T-helper 1 cell treated with Interleukin-12 subunit alpha and Interleukin-12 subunit beta and Interleukin-4 antibody, amounts not matched to agents 30 μg/mL and 1 μg/mL, for 36 hours (primary cell): Measurements from ENCODE around the gene ABCB4.

Experiments
- H3K27ac Mint-ChIP-seq: one replicate; pipeline ENCODE4 v1.8.0; 2021; ENCODE audit warnings: mild to moderate bottlenecking, mixed read lengths
- H3K27me3 Mint-ChIP-seq: one replicate; pipeline ENCODE4 v1.8.0; 2021; ENCODE audit warnings: low read depth, mixed read lengths
- H3K36me3 Mint-ChIP-seq: one replicate; pipeline ENCODE4 v1.8.0; 2021; ENCODE audit warnings: low read depth, mixed read lengths
- H3K4me1 Mint-ChIP-seq: one replicate; pipeline ENCODE4 v1.8.0; 2021; ENCODE audit warnings: low read depth, mixed read lengths
- H3K4me3 Mint-ChIP-seq: one replicate; pipeline ENCODE4 v1.8.0; 2021; ENCODE audit warnings: mild to moderate bottlenecking, moderate library complexity, mixed read lengths
- H3K9me3 Mint-ChIP-seq: one replicate; pipeline ENCODE4 v1.8.0; 2021; ENCODE audit warnings: mixed read lengths

ABCB4 gene

DNA sequence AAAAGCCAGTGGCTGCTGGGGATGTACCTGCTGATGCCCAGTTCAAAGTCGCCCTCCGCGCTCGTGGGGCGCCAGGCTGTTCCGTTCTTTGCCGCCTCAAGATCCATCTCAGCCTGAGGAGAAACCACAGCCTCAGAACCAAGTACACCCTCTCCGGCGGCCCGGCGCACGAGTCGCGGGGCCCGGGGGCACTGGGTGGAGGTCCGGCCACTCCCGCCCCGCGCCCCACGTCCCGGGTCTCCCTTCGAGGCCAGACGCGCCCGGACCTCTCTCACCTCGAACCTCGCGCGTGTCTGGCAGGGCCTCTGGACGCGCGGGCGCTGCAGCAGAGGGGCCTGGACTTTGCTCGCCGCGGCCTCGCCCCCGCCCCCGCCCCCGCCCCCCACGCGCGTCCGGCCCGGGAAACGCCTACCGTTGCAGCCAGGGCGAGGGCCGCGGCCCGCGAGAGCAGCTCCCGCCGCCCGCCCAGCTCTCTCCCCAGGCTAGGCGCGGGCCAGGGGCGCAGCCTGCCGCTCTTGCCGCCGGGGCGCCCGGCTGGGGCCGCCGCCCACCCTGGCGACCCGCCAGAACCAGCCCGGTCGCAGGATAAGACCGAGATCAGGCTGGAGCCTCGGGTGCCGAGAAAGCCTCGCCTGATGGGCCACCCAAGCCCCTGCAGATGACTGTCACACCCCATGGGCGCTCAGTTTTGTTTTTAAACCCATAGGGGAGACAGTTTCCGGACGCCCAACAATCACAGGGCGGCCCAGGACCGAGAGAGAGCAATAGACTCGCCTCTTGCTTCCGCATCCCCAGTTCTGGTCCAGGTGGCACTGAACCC is at the start of gene ABCB4:
Gene ABCB4, minus strand, starts transcription at position 322 of the 820 bp plus-strand sequence. Its CDS starts 215 bp downstream, at position 107.
- Mint-ChIP-seq H3K4me3 (peak within 1 kb of the TSS; percentile 26), H3K36me3 (no peaks in the 10 kb centered on the region), H3K27ac (no peak within 1 kb of the TSS), H3K9me3 (no peaks in the 10 kb centered on the region), H3K4me1 (peaks cover 3% of the 10 kb centered on the region), H3K27me3 (peaks cover 39% of the 10 kb centered on the region)

- Mint-ChIP-seq H3K27me3 (no peaks in the 10 kb centered on the region), H3K27ac (no peak overlapping the region), H3K4me3 (no peak overlapping the region), H3K36me3 (no peaks in the 10 kb centered on the region), H3K9me3 (no peaks in the 10 kb centered on the region), H3K4me1 (no peaks in the 10 kb centered on the region)
Measured at GRCh38 chr7:87518735-87519134, 43.3 kb upstream of the ABCB4 start.

- H3K27me3 Mint-ChIP-seq: no peaks in the 10 kb centered on the region
- no peaks in the 10 kb centered on the region for H3K4me1 Mint-ChIP-seq
- H3K27ac Mint-ChIP-seq: no peak overlapping the region
- no peak overlapping the region for H3K4me3 Mint-ChIP-seq
- H3K9me3 Mint-ChIP-seq: no peaks in the 10 kb centered on the region
- no peaks in the 10 kb centered on the region for H3K36me3 Mint-ChIP-seq
Measured at GRCh38 chr7:87517891-87518290, 42.4 kb upstream of the ABCB4 start.

DNA sequence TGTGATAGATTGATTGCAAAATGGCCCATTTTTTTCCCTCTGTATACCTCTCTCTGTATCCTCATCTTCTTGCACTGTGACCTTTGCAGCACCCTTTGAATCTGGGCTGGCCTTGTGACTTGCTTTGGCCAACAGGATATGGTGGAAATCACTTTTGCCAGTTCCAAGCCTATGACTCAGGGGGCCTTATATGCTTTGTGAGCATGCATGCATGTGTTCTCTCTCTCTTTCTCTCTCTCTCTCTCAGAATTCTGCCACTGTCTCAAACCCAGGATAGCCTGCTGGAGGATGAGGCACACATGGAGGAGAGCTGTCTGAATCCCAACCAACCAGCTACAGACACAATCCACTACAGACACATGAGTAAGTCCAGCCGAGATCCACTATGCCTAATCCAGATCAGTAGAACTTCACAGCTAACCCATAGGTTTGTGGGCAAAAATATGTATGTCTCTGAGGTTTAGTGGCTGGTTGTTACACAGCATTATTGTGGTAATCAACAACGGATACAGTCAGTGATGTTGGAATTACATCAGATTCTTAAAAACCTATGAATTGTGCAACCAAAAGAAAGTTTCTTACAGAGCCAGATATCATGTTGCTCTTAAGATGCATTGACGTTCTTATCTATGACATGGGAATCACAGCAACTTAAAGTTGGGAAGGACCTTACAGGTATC is 41.8 kb upstream of the ABCB4 start:
- no peak overlapping the region for H3K4me3 Mint-ChIP-seq
- no peak overlapping the region for H3K27ac Mint-ChIP-seq
- H3K36me3 Mint-ChIP-seq: no peaks in the 10 kb centered on the region
- H3K27me3 Mint-ChIP-seq: no peaks in the 10 kb centered on the region
- no peaks in the 10 kb centered on the region for H3K4me1 Mint-ChIP-seq
- H3K9me3 Mint-ChIP-seq: no peaks in the 10 kb centered on the region

- Mint-ChIP-seq H3K4me1 (peaks cover 9% of the 10 kb centered on the region), H3K27ac (no peak overlapping the region), H3K27me3 (no peaks in the 10 kb centered on the region), H3K36me3 (no peaks in the 10 kb centered on the region), H3K4me3 (no peak overlapping the region), H3K9me3 (no peaks in the 10 kb centered on the region)
Measured at GRCh38 chr7:87513735-87514335, 38.4 kb upstream of the ABCB4 start.

GRCh38 chr7:87512906-87513305 is 37.4 kb upstream of the ABCB4 start:
- H3K27ac Mint-ChIP-seq: no peak overlapping the region
- H3K4me1 Mint-ChIP-seq: peaks cover 11% of the 10 kb centered on the region
- H3K27me3 Mint-ChIP-seq: no peaks in the 10 kb centered on the region
- H3K9me3 Mint-ChIP-seq: no peaks in the 10 kb centered on the region
- H3K36me3 Mint-ChIP-seq: no peaks in the 10 kb centered on the region
- no peak overlapping the region for H3K4me3 Mint-ChIP-seq

DNA sequence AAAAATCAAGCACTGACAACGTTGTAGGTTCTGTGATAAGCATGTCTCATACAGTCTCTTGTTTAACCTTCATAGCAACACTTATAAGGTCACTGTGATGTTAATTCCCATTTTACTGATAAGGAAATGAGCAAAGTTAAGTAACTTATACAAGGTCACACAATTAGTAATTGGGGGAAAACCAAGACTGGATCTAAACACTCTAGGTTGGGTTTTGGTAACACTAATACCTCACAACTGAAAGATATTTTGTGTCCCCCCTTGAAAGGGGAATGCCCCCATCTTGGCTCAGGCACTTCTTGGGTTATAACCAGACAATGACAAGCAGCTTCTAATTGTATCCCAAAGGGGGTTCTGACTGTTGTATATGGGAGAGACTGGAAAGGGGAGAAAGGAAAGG is 36.0 kb upstream of the ABCB4 start:
- no peak overlapping the region for H3K27ac Mint-ChIP-seq

DNA sequence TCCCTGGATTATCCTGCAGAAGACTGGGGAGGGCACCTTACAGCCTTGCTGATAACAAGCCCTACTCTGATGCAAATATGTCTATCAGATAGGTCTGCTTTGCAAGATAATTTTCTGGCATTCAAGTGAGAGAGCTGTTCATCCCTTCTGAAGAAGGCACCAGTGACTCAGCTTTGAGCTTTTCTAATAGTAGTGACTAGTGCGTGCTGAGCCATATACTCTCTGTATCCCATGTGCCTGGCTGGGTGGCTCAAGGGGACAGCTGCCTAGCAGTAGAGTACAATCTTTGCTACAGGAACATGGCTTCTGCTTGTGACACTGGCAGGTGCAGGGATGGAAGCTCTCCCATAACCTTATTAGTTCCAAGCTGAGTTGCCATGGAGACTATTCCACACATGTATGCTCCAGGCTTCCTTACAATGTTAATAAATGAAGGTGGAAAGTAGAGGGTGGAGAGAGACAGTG is 35.0 kb upstream of the ABCB4 start:
- Mint-ChIP-seq H3K27ac (no peak overlapping the region), H3K4me3 (no peak overlapping the region), H3K27me3 (no peaks in the 10 kb centered on the region), H3K36me3 (no peaks in the 10 kb centered on the region), H3K9me3 (no peaks in the 10 kb centered on the region), H3K4me1 (peaks cover 18% of the 10 kb centered on the region)

More for the DNA sequence above, 36.0 kb upstream of the ABCB4 start:
- Mint-ChIP-seq H3K36me3 (no peaks in the 10 kb centered on the region), H3K4me3 (no peak overlapping the region), H3K4me1 (peaks cover 11% of the 10 kb centered on the region), H3K27me3 (no peaks in the 10 kb centered on the region), H3K9me3 (no peaks in the 10 kb centered on the region)

GRCh38 chr7:87507446-87507845 is 32.0 kb upstream of the ABCB4 start:
- Mint-ChIP-seq H3K9me3 (no peaks in the 10 kb centered on the region), H3K4me1 (peaks cover 18% of the 10 kb centered on the region), H3K27me3 (no peaks in the 10 kb centered on the region), H3K4me3 (no peak overlapping the region), H3K27ac (no peak overlapping the region), H3K36me3 (no peaks in the 10 kb centered on the region)

DNA sequence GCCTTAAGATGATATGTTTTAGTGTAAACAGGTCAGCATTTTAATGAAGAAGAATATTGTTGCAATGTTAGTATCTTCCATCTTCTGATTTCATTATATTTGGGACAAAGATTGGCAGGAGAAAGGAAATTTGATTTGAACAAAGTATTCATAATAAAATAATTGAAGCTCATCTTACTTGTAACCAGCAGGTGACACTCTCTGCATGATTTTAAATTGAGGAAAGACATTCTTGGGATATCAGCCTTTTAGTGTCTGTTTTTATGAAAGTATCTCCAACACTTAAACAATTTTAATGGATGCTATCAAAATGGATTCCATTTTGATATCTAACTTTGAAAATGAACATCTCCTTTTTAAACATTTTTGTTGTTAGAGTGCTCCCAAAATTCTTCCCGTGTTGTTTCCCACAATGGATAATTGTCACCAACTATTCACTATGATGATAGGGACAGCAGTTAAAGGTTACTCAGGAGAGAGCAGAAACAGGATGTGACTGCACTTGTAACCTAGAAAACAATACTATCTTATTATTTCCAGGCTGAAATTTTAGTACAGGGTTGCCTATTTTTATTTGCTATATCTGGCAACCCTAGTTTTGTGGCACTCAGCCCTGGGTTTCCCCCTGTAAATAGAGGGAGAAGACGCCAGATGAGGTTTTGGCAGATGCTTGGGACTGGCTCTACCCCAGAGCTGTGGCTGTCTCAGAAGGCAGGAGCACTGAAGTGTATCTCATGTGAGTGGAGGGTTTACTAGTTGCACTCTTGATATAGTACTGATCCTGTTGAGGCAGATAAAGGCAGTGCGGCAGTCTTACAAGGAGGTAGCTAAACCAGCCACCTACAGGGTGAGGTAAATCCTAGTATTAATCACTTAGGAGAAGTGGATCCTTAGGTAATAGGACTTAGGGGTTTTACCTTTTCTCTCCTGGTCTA is 31.0 kb upstream of the ABCB4 start:
- H3K27me3 Mint-ChIP-seq: no peaks in the 10 kb centered on the region
- no peaks in the 10 kb centered on the region for H3K9me3 Mint-ChIP-seq
- no peaks in the 10 kb centered on the region for H3K36me3 Mint-ChIP-seq
- no peak overlapping the region for H3K27ac Mint-ChIP-seq
- peaks cover 18% of the 10 kb centered on the region for H3K4me1 Mint-ChIP-seq
- peak overlapping the region; percentile 23 for H3K4me3 Mint-ChIP-seq

- no peak overlapping the region for H3K27ac Mint-ChIP-seq
- no peaks in the 10 kb centered on the region for H3K27me3 Mint-ChIP-seq
- peaks cover 15% of the 10 kb centered on the region for H3K4me1 Mint-ChIP-seq
- H3K36me3 Mint-ChIP-seq: no peaks in the 10 kb centered on the region
- no peaks in the 10 kb centered on the region for H3K9me3 Mint-ChIP-seq
- H3K4me3 Mint-ChIP-seq: peak overlapping the region; percentile 23
Measured at GRCh38 chr7:87505557-87506245, 30.2 kb upstream of the ABCB4 start.

DNA sequence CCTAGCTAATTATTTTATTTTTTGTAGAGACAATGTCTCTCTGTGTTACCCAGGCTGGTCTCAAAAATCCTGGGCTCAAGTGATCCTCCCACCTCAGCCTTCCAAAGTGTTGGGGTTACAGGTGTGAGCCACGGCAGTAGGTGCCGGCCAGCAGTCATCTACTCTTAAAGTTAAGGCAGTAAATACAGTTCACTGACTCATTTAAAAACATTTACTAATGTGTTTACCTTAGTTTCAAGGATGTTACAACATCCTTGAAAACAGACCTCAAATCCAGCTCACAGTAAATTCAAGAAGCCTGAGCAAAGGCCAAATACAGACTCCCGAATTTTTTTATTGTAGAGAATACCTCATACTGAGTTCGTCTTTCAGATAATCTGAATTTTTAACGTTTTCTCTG is 29.6 kb upstream of the ABCB4 start:
- Mint-ChIP-seq H3K4me3 (no peak overlapping the region), H3K9me3 (no peaks in the 10 kb centered on the region), H3K36me3 (no peaks in the 10 kb centered on the region), H3K27me3 (no peaks in the 10 kb centered on the region), H3K4me1 (peaks cover 12% of the 10 kb centered on the region), H3K27ac (no peak overlapping the region)

DNA sequence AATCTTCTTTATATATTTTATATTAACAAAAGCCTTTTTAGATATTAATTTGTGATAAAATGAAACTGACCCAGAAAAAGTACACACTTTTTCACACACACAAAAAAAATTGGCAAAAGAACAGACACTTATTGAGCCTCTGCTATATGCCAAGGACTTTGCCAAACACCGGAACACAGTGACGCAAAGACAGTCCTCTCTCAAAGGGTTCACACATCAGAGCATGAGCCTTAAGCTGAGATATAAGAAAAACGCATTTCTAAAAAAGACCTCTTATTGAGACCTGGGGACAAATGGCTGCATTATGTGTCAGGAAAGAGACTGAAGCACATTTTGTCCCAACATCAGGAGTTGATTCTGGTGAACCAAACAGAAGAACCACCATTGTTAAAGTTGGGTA is 24.0 kb upstream of the ABCB4 start:
- Mint-ChIP-seq H3K4me1 (no peaks in the 10 kb centered on the region), H3K27ac (no peak overlapping the region), H3K9me3 (no peaks in the 10 kb centered on the region), H3K4me3 (no peak overlapping the region), H3K27me3 (peaks cover 8% of the 10 kb centered on the region), H3K36me3 (no peaks in the 10 kb centered on the region)
